Right lobe of liver (tissue), 4 donors: Measurements from ENCODE around the gene SLC9A5.

ENCODE experiments used
- POLR2A ChIP-seq: fragments of 450-650 bp; IDR thresholded peaks from one replicate; pipeline ENCODE4 v1.6.1; 2017; ENCODE audit warnings: antibody characterized with exemption, mild to moderate bottlenecking
- TF ChIP-seq, protein P1 (sequence below), 4 donors: fragments of 200-600 bp in 3 of 4; fragments of 450-650 bp in 1 of 4; IDR thresholded peaks; one replicate each; pipeline versions ENCODE4 v1.5.1 to v1.8.0; 2016 to 2022; ENCODE audit warnings: antibody characterized with exemption in 4 of 4, mild to moderate bottlenecking in 2 of 4
- donor health status: DM: no; HTN: no; CAD: no.
- donor health status: DM: no; HTN: no; CAD: no.
- donor health status: DM: no; HTN: yes; CAD: no.

DNA sequence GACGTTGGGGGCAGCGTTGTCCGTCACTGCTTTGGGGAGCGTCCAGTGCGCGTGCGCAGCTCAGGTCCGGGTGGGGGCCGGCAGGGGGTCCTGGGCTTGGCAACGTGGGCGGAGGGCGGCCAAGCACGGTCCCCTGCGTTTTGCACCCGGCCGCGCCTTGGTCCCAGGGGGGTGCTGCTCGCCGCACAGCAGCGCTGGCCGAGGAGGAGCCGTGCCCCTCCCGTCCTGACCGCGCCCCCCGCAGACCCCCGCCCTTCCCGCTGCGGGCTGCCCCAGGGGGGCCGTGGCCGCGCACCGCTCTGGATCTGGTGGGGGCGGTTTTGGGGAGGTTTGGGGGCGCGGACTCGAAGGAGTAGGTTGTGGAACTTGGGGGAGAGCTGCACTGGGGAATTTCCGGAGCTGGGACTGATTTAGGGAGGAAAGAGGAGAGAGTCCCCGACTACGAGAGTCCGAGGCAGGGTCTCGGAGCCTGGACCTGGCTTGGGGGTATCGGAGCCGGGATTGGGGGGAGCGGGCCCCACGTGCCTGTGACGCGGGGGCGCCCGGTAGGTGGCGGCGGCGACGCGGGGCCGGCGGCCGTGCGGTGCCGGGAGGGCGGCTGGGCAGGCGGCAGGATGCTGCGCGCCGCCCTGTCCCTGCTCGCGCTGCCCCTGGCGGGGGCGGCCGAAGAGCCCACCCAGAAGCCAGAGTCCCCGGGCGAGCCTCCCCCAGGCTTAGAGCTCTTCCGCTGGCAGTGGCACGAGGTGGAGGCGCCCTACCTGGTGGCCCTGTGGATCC lies at the start of gene SLC9A5:
- TF ChIP-seq, protein P1, sequence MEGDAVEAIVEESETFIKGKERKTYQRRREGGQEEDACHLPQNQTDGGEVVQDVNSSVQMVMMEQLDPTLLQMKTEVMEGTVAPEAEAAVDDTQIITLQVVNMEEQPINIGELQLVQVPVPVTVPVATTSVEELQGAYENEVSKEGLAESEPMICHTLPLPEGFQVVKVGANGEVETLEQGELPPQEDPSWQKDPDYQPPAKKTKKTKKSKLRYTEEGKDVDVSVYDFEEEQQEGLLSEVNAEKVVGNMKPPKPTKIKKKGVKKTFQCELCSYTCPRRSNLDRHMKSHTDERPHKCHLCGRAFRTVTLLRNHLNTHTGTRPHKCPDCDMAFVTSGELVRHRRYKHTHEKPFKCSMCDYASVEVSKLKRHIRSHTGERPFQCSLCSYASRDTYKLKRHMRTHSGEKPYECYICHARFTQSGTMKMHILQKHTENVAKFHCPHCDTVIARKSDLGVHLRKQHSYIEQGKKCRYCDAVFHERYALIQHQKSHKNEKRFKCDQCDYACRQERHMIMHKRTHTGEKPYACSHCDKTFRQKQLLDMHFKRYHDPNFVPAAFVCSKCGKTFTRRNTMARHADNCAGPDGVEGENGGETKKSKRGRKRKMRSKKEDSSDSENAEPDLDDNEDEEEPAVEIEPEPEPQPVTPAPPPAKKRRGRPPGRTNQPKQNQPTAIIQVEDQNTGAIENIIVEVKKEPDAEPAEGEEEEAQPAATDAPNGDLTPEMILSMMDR (IDR thresholded peaks at IDR 0.05) = peak in 2 of 4 donors; percentile 7 to 21
- TF ChIP-seq POLR2A = no peak
